ENCODE data around the gene THOC7. TPM values are rescaled to one million over a fixed set of nuclear protein-coding genes. Genes with fewer than 3 reads are reported as not detected.

Gene THOC7
- total and polyA plus RNA-seq, 2 donors (not counting 3 experiments of a cell fraction or from before 2014, with no cell fraction given), result 16.9 to 68.7 TPM

- Histone ChIP-seq H3K36me3 (ENCODE audit: control insufficient read depth in 2 of 2, extremely low read depth in 1 of 2, insufficient read depth in 2 of 2, low read length in 2 of 2) (no peaks in the 10 kb centered on the region), H3K27me3 (ENCODE audit: control insufficient read depth in 2 of 2, insufficient read depth in 2 of 2, low read length in 2 of 2) (no peaks in the 10 kb centered on the region), H3K4me1 (ENCODE audit: control insufficient read depth, extremely low read depth, insufficient read depth, low read length) (peaks cover 7% of the 10 kb centered on the region), H3K9me3 (replicated peaks; ENCODE audit: control insufficient read depth, insufficient read depth, low read length) (no peaks in the 10 kb centered on the region), H3K4me3 (replicated peaks in 1 of 3; ENCODE audit: insufficient read depth in 1 of 3, low read depth in 1 of 3, low read length in 3 of 3) (no peak overlapping the region), H3K79me2 (ENCODE audit: control insufficient read depth, insufficient read depth, low read length) (peaks cover 3% of the 10 kb centered on the region), H3K9me1 (replicated peaks; ENCODE audit: control insufficient read depth, extremely low read depth, insufficient read depth, low read length) (no peaks in the 10 kb centered on the region), H3K9ac (replicated peaks; ENCODE audit: extremely low read depth, insufficient read depth, low read length) (no peak overlapping the region), H4K20me1 (replicated peaks; ENCODE audit: control insufficient read depth, extremely low read depth, insufficient read depth, low read length) (no peaks in the 10 kb centered on the region), H3K27ac (ENCODE audit: insufficient read depth, low read depth, low read length) (no peak overlapping the region), H3K4me2 (ENCODE audit: insufficient read depth, low read length) (no peak overlapping the region), H2AFZ (ENCODE audit: low read depth, low read length) (no peak overlapping the region)
- CTCF ChIA-PET, result interaction anchor here (1.0 kb wide), 1 partner anchor 12 kb away, joined by 3 read pairs; no protein-coding TSS in a partner anchor
- POLR2A ChIA-PET, result no interaction called here
- FAIRE-seq, result no peak
- dilution Hi-C loops (cut with MboI; ENCODE audit: extremely low pct_ligation_motif_present, low sequenced_read_pairs), result no loop called here
- no peak for DNase-seq (ENCODE audit: low read depth, low spot score)
- BruUV-seq (replicated peaks), result no TSS peak
- intact Hi-C loops (cut with micrococcal nuclease), result no loop called here
- TF ChIP-seq POLR2A (IDR thresholded peaks at IDR 0.05; ENCODE audit: low read depth, low read length), result no peak
- TF ChIP-seq JUN (IDR thresholded peaks at IDR 0.05; ENCODE audit: borderline replicate concordance, insufficient read depth, insufficient read length, low read depth), result no peak
- no peak for TF ChIP-seq POLR2AphosphoS5 (IDR thresholded peaks at IDR 0.05; ENCODE audit: insufficient read depth, low read depth, low read length)
- TF ChIP-seq MAX (IDR thresholded peaks at IDR 0.05; ENCODE audit: insufficient read depth, insufficient read length), result no peak
- no peak for TF ChIP-seq EZH2 (IDR thresholded peaks at IDR 0.05; ENCODE audit: borderline replicate concordance, low read depth, low read length, severe bottlenecking)
- TF ChIP-seq CTCF (IDR thresholded peaks at IDR 0.05; ENCODE audit: extremely low read depth in 1 of 2, insufficient read depth in 1 of 2, low read depth in 1 of 2, low read length in 2 of 2), result no peak
- no peak for TF ChIP-seq GATA2 (IDR thresholded peaks at IDR 0.05; ENCODE audit: insufficient read depth, insufficient read length, low read depth, low read length)
- TF ChIP-seq MYC (IDR thresholded peaks at IDR 0.05; ENCODE audit: low read depth, low read length), result no peak
- TF ChIP-seq FOS (IDR thresholded peaks at IDR 0.05; ENCODE audit: borderline replicate concordance, insufficient read depth, low read length), result no peak
Measured at GRCh38 chr3:63895422-63896189, 32.0 kb upstream of the THOC7 start.
